ENCODE measurements around the gene KCTD20. TPM values are rescaled to one million over a fixed set of nuclear protein-coding genes. Genes with fewer than 3 reads are reported as not detected.

KCTD20 gene
- total and polyA plus RNA-seq, 4 donors = 9.5 to 48.5 (median 32.2) TPM

GRCh38 chr6:36523451-36523850, 80.7 kb downstream of the KCTD20 start:
- WGBS = 35% methylated on average over 8 of the region's 8 CpGs
- peak overlapping the region; percentile 68 to 89 for H3K27ac ChIP-seq (ENCODE audit: low read depth in 1 of 2, low read length in 2 of 2)

More at GRCh38 chr6:36523451-36523850, 80.7 kb downstream of the KCTD20 start:
- Histone ChIP-seq H3K9me3 (ENCODE audit: control insufficient read depth in 4 of 4, low read length in 3 of 4) (no peaks in the 10 kb centered on the region), H3K4me3 (ENCODE audit: low read depth in 1 of 3, low read length in 3 of 3) (peak overlapping the region in 1 of 3 donors; percentile 11), H3K27me3 (ENCODE audit: control insufficient read depth in 4 of 4, insufficient read depth in 4 of 4, low read length in 3 of 4) (no peaks in the 10 kb centered on the region), H3K36me3 (ENCODE audit: control insufficient read depth in 4 of 4, insufficient read depth in 3 of 4, low read depth in 1 of 4, low read length in 3 of 4) (peaks cover 1 to 13% (median 9%) of the 10 kb centered on the region in 4 donors), H3K4me1 (ENCODE audit: control insufficient read depth in 4 of 4, insufficient read depth in 4 of 4, low read length in 3 of 4) (peaks cover 6 to 25% (median 20%) of the 10 kb centered on the region in 4 donors), H3K9ac (ENCODE audit: low read depth in 1 of 2, low read length in 2 of 2) (peak overlapping the region in 1 of 2 donors; percentile 76)
- DNase-seq (ENCODE audit: low spot score) = no peak
- peak; percentile 75 to 77 for TF ChIP-seq HNF4A (conservative IDR thresholded peaks at IDR 0.05)
- TF ChIP-seq ZBTB33 (IDR thresholded peaks at IDR 0.05) = no peak
- peak; percentile 11 for TF ChIP-seq MAX (IDR thresholded peaks at IDR 0.05)
- TF ChIP-seq CTCF (IDR thresholded peaks at IDR 0.05; ENCODE audit: low read depth, low read length, missing input control) = no peak
- TF ChIP-seq EGR1 (IDR thresholded peaks at IDR 0.05; ENCODE audit: low read depth in 2 of 2) = peak in 1 of 2 donors; percentile 1
- TF ChIP-seq HNF4G (IDR thresholded peaks at IDR 0.05) = peak; percentile 37
- TF ChIP-seq ATF3 (IDR thresholded peaks at IDR 0.05) = peak; percentile 72
- peak; percentile 73 for TF ChIP-seq YY1 (IDR thresholded peaks at IDR 0.05)
- TF ChIP-seq RAD21 (IDR thresholded peaks at IDR 0.05) = no peak
- peak; percentile 34 for TF ChIP-seq TAF1 (conservative IDR thresholded peaks at IDR 0.05)
- TF ChIP-seq JUND (IDR thresholded peaks at IDR 0.05) = peak; percentile 42 to 62
- peak; percentile 46 for TF ChIP-seq NR2F2 (IDR thresholded peaks at IDR 0.05)
- peak; percentile 74 for TF ChIP-seq SP1 (IDR thresholded peaks at IDR 0.05)
- TF ChIP-seq GABPA (IDR thresholded peaks at IDR 0.05 in 1 of 2, conservative IDR thresholded peaks at IDR 0.05 in 1 of 2) = no peak
- TF ChIP-seq FOXA1 (IDR thresholded peaks at IDR 0.05) = no peak
- TF ChIP-seq REST (IDR thresholded peaks at IDR 0.05) = no peak
- TF ChIP-seq RXRA (IDR thresholded peaks at IDR 0.05) = peak; percentile 62 to 74
- no peak for TF ChIP-seq FOXA2 (IDR thresholded peaks at IDR 0.05)

All from liver (tissue), 9 donors.